Daoy (cell line): Measurements from ENCODE around the gene CDK10. TPM values are rescaled to one million over a fixed set of nuclear protein-coding genes. Genes with fewer than 3 reads are reported as not detected.
"Not testable (repeated sequence)": the region's sequence is repeated elsewhere in the genome, so short reads cannot be mapped to it uniquely, and the experiment has no call there.

Experiments
- DNase-seq: peaks from one replicate; pipeline ENCODE4 v3.0.0-alpha.2; 2015; ENCODE audit warnings: low read depth
- total RNA-seq: library from RNA; depleted of rRNA; stranded (reverse); fragments of >200 nt; shearing (Covaris generic); gene quantifications from 2 replicates; pipeline ENCODE4 v1.2.3, GENCODE V29; 2014; rRNA removed

Gene CDK10, protein sequence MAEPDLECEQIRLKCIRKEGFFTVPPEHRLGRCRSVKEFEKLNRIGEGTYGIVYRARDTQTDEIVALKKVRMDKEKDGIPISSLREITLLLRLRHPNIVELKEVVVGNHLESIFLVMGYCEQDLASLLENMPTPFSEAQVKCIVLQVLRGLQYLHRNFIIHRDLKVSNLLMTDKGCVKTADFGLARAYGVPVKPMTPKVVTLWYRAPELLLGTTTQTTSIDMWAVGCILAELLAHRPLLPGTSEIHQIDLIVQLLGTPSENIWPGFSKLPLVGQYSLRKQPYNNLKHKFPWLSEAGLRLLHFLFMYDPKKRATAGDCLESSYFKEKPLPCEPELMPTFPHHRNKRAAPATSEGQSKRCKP
- total RNA-seq = 9.9 and 11.4 TPM in 2 replicates

DNA sequence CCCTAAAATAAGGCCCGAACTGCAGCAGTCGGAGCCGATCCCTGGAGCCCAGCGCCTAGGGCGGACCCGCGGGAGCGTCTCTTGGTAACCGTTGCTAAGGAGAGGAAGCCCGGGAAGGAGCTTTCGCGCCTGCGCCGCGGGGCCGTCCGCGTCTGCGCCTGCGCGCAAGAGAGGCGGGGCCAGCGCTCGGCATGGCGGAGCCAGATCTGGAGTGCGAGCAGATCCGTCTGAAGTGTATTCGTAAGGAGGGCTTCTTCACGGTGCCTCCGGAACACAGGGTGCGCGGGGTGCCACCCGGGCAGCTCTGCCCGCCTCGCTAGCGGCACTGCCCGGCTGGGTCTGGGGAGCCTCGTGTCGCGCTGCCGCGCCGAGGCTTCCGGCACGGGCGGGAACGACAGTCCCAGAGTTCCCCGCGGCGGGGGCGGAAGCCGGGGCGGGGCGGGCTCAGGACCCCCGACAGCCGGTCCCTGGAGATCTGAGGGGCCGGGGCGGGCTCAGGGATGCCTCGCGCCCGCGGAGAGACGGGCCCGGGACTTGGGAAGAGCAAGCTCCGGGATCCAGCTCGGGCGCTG, at the start of gene CDK10:
Gene CDK10 (plus strand): TSS at position 170 of the 572 bp plus-strand sequence. CDS start 22 bp downstream, at position 192.
- DNase-seq = peak; percentile 71

DNA sequence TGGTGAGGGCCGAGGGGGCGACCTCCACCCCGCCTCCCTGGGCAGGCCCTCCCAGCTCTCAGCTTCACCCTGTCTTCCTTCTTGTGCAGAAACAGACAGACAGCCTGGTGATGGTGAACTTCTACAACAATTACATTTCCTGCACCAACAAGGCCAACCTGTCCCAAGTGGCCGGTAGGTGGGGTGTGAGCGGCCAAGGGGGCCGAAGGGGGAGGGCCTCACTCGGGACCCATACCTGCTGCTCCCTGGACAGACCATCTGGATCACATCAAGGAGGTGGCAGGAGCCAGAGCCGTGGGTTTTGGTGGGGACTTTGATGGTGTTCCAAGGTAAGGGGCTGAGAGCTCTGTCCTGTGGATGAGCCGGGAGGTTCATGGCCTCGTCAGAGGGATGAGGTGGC, 49.1 kb upstream of the CDK10 start:
- DNase-seq = no peak

DNA sequence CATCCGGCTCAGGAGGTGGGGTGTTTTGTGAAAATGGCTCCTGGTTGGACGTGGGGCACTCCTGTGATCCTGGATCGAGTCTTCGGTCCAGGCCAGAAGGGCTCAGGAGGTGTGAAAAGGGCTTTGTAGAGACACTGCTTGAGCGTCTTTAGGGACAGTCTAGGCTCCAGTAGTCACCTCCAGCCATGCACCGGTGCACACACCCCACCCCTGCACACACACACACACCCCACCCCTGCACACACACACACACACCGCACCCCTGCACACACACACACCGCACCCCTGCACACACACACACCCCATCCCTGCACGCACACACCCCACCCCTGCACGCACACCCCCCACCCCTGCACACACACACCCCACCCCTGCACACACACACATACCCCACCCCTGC, 48.0 kb upstream of the CDK10 start:
- DNase-seq = no peak

DNA sequence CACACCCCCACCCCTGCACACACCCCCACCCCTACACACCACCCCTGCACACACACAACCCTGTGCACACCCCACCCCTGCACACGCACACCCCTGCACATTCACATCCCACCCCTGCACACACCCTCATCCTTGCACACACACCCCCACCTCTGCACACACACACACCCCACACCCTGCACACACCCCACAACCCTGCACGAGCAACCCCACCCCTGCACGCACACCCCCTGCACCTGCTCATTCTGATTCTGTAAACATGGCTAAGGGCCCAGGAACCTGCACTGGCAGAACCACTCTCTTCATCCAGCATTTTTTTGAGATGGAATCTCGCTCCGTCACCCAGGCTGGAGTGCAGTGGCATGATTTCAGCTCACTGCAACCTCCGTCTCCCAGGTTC, 47.1 kb upstream of the CDK10 start:
- DNase-seq = no peak

DNA sequence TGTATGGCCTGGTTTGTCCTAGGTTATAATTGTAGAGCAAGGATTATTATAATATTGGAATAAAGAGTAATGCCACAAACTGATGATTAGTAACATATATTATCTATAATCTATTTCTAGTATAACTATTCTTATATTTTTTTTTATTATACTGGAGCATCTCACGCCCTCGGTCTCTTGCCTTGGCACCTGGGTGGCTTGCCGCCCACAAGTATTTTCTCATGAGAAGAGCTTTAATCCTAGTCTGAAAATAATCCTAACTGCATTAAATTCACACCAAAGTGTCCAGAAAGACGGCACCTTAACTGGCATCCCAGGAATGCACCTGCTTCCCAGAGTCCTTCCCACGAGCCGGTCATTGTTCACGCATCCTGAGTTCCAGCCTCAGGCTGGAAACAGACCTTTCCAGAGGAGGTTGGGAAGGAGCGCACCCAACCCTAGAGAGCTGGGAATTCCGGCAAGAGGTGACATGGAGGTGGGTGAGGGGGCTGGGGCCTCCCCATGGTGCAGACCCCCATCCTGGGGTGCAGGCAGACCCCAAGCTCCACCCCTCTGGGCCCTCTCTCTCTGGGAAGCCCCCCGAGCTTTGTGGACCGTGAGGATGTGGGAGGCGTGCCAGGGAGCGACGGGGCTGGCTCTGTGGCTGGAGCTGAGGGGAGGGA, 44.9 kb upstream of the CDK10 start:
- DNase-seq = no peak

DNA sequence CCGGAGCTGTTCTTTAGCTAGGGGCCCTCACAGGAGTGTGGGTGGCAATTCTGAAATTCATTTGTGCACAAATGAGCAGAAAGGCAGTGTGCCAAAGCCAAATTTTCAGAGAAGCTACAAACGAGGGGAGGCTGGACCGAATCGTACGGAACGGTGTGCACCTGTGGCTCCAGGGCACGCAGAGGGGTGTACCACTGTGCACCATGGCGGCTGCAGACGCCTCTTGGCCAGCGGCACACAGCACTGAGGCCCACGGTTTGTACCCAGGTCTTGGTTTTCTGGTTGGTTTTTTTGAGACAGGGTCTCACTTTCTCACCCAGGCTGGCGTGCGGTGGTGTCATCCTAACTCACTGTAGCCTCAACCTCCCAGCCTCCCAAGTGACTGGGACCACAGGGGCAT, 43.9 kb upstream of the CDK10 start:
- no peak for DNase-seq

DNA sequence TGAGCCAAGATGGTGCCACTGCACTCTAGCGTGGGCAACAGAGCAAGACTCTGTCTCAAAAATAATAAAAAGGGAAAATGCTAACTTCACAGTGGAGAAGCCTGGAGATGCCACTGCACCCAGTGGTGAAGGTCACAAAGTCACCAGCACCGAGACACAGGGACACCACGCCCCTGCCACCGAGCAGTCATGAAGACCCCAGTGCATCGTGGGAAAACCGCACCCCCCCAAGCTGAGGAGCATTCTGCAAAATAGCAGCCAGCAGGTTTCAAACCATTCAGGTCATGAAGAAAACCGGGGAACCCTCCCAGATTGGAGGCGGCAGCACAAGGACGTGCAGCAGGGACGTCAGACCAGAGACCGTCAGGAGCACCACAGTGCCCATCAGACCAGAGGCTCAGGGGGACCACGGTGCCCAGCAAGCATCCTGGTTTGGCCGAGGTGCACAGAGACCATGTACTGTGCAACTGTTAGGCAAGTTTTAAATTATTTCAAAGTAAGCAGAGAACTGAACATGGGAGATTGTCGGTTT, 42.7 kb upstream of the CDK10 start:
- DNase-seq = no peak

DNA sequence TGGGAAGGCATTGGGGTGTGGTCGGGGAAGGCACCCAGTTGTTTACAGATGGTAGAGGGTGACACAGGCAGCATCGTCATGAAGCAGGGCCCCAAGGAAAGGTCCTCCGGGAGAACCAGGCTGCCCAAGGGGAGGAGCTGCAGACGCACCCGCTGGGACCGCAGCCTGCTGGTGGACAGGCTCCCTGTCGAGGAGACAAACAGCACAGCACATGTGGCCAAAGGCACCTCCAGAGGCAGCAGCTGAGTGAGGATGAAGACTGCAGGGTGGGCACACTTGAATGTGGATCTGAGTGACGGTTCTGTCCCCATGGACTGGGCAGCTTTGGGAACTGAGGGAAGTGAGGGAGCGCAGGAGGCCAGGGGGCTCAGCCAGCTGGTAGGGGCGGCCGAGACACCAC, 41.4 kb upstream of the CDK10 start:
- DNase-seq = no peak

DNA sequence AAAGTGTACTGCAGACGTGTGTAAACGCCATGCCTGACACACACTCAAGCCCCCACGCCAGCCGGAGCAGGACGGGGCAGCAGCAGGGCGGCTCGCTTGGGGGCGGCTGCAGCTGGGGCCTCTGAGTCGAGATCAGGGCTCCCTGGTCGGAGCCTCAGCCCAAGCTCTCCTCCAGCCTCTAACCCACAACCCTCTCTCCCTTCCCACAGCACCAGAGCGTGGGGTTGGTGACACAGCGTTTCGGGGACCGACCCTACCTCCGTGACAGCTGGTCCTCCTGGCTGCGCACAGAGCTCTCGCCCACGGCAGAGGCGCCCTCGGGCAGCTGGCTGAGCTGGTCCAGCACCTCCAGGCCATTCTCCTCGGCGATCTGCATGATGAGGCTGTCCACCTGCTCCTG, 40.2 kb upstream of the CDK10 start:
- no peak for DNase-seq

DNA sequence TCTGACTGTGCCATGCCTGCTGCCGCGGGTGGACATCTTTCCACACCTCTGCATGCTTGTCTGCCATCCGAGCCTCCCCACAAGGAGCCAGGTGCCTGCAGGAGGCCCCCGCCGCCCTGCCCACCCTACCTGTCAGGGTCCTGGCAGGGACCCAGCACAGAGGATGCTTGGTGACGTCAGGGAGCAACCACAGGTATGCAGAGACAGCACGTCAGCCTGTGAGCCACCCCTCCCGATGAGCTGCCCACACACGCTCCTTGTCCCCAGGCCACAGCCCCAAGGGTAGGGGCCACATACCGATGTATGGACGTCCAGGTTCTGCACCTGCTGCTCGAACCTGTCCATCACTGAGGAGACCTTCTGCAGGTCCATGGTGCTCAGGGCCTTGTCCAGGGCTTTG, 39.6 kb upstream of the CDK10 start:
- no peak for DNase-seq

DNA sequence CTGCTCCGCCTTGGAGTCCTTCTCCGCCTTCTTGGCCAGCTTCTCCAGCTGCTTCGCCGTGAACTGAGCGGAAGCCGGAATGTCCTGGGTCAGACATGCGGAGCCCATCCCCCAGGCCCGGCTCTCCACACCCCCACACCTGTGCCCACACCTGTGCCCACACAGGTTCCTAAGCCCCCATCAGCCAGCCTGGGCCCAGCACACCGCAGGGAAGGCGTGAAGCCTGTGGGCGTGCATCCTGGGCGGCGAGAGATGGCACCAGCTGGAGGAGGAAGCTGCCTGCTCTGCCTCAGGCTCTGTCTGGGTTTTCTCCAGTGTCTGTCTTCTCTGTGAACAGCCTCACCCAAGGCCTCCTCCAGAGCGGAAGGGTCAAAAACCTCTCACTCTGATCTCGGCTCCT, 34.9 kb upstream of the CDK10 start:
- DNase-seq = no peak

DNA sequence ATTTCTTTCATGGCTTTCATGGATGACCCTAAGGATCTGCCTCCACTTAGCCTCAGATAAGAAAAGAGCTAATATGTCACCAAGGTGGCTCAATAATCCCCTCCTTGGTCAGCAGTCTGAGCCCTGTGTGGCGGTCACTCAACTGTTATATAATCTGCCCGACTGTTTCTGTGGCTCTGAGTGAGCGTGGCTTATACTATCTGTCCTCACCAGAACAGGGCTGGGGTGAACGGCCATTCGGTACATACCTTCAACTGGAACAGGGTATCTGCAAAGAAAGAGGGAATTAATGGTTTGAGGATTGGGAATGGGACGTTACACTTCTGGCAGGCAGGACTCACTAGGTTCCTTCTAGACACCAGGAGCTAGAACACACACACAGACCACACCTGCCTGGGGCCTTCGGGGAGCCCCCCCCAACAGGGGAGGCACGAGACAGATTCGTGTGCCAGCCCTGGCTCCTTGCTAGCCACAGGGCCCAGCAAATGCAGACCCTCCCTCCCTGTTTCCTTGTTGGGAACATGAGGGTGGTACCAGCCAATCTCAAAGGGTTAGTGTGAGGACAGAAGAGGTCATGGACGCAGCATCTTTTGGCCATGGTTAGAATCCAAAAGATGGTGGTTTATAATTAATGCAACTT, 32.7 kb upstream of the CDK10 start:
- DNase-seq = no peak

DNA sequence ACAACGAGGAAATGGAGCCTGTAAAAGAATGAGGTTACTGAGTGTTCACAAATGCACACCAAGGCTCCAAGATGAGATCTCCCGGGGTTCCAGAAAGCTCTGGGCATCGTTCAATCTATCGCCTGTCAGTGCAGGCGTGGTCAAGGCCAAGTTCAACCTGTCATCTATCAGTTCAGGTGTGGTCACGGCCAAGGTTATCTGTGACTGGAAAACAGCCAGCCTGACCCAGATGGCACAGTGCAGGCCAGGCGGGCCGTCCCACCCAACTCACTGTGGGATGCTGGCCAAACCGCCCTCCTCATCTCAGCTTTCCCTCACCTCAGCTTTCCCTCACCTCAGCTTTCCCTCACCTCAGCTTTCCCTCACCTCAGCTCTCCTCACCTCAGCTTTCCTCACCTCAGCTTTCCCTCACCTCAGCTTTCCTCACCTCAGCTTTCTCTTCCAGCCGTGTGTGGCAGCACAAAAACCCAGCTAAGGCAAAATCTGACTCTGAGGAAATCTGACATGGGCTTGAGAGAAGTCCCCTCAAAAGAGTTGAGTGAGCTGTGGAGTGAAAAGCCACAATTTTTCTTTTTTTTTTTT, 31.3 kb upstream of the CDK10 start:
- DNase-seq = no peak

DNA sequence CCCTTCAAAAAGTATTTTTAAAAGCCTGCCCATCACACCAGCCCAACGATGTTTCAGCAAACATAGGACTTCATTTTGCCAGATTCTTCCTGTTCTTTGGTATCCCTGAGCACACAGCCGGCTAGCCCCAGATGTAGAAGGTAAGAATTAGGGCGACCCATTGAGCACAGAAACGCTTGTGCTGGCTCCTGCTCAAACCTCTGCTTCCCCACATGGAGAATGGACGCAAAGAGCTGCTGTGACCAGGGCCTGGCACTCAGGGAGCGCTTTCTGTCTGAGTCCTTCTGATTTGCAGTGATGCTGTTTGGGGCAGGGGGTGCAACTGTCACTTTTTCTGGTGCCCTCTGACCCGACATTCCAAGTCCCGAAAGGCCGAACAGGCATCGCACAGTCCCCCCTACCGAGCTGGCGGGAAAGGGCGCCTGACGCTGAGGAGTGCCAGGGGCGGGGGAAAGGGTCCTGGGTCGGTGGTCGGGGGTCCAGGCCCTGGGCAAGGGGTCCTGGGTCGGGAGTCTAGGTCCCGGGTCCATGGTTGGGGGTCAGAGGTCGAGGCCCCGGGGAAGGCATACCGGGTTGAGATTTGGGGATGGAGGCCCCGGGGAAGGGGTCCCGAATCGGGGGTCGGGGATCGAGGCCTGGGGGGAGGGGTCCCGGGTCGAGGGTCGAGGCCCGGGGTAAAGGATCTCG, 29.9 kb upstream of the CDK10 start:
- no peak for DNase-seq

DNA sequence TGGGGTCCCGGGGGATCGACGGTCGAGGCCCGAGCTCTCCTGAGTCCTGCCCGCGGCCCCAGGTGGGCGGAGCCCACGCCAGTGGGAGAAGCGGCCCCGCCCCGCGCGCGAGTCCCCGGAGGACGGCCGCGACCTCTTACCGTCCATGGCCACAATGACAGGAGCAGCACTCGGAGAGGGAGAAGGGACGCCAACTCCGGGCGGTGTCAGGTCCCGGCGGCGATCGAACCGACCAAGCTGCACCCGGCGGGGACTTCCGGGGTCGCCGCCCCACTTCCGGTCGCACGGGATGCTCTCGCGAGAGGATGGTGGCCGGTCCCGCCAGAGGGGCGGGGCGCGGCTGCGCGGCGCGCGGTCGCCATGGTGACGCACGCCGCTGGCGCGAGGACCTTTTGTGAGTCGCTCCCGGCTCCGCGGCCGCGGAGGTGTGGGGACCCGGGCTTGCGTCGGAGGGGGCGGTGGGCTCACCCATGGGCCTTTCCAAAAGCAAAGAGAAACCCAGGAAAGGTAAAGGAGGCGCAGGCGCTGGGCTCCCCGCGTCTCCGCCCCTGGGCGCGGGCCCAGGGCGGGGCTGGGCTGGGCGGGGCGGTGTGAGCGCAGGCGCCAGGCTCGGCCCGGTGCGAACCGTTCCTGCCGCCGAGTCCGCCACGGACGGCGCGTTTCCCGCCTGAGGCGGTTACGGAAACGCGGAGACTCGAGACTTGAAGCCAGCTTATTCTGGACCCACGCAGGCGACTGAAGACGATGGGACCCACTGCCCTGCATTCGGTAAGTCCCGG, 28.9 kb upstream of the CDK10 start, which contains the start of the genes CHMP1A and SPATA33:
Gene CHMP1A (minus strand): TSS at position 267 of the 779 bp plus-strand sequence. CDS start 120 bp downstream, at position 147.
Gene SPATA33 (plus strand): TSS at position 395 of the 779 bp plus-strand sequence. CDS start 76 bp downstream, at position 471.
- peak; percentile 90 for DNase-seq

DNA sequence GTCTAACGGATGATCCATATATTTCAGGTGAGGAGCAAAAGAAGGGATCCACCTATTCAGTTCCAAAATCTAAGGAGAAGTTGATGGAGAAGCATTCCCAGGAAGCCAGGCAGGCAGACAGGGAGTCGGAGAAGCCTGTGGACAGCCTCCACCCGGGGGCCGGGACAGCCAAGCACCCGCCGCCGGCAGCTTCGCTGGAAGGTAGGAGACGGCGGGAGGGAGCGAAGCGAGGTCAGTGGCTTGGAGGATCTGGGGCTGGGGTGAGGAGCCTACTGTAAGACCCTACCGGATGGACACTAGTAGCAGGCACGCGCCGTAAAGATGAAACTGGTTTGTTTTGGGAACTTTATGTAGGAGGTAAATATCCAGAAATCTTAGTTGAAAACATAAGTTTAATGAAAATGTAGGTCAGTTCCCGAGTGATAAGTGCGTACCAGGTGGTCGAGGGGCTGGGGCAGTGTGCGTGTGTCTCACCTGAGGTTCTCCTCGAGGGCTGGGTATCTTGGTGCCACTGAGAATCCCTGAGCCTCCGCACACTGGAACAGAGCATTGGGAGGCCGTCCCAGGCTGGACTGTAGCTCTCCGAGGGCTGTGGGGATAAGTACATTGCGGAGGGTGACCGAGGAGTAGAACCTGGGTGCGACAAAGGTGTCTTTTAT, 28.1 kb upstream of the CDK10 start:
- DNase-seq = peak; percentile 19

DNA sequence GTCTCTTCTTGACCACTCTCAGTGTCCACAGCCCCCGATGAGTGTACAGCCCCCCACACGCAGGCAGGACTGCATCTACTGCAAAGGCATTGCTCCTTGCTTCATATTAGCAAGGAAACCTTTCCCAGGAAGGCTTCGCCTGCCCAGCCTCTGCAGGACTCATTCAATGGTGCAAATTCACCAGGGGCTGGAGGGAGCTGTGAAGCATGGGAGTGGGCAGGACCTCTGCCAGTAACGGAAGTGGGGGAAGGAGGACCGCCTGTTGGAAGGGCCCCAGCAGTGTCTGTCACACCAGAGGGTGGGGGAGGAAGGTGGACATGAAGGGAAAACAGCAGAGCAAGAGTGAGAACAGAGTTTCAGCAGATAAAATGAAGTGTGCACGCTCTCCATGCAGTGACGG, 26.3 kb upstream of the CDK10 start:
- no peak for DNase-seq

DNA sequence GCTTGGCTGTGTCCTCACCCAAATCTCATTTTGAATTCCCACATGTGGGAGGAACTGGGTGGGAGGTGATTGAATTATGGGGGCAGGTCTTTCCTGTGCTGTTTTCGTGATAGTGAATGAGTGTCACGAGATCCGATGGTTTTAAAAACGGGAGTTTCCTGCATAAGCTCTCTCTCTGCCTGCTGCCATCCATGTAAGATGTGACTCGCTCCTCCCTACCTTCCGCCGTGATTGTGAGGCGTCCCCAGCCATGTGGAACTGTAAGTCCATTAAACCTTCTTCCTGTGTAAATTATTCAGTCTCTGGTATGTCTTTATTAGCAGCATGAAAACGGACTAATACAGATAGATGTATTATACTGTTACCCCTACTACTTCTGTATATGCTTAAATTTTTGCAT, 25.3 kb upstream of the CDK10 start:
- DNase-seq = no peak

DNA sequence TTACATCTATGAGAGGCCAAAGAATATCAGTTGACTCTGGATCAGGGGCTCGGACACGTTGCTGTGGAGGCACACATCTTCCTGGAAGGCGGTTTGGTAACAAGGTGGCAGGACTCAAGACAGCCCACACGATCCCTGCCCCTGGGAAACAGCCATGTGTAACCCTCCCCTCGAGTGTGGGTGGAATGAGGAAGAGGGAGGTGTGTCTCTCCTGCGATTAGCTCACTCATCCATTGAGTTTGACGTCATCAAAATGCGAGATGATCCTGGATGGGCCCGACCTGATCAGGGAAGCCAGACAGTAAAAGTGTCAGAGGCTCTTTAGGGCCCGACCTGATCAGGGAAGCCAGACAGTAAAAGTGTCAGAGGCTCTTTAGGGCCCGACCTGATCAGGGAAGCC, 22.3 kb upstream of the CDK10 start:
- DNase-seq = not testable (repeated sequence)

DNA sequence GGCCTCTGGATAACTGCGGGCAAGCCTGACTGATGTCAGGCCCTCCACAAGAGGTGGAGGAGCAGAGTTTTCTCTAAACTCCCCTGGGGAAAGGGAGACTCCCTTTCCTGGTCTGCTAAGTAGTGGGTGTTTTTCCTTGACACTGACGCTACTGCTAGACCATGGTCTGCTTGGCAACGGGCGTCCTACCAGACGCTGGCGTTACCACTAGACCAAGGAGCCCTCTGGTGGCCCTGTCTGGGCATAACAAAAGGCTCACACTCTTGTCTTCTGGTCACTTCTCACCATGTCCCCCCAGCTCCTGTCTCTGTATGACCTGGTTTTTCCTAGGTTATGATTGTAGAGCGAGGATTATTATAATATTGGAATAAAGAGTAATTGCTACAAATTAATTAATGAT, 19.5 kb upstream of the CDK10 start:
- DNase-seq = peak; percentile 41
